Measurements from ENCODE around the gene ALDH3B1. TPM values are rescaled to one million over a fixed set of nuclear protein-coding genes. Genes with fewer than 3 reads are reported as not detected.

Gene ALDH3B1
- total RNA-seq, 8 experiments from 2014 or later = 0.71 to 23.1 (median 3.4) TPM

- peaks cover 22 to 24% of the 10 kb centered on the region in 2 donors for H3K4me1 ChIP-seq (replicated peaks in 1 of 2)
- in situ Hi-C loops (cut with MboI; ENCODE audit: low pct_unique_long_range_greater_than_20kb in 2 of 9, low sequenced_read_pairs in 9 of 9, unreplicated experiment in 9 of 9) = no loop called here
- no peak for ATAC-seq (replicated peaks in 6 of 8)
- WGBS, 10 experiments = 79 to 100% (median 86%) methylated on average over 1 to 2 of the region's 18 CpGs; no CpG with 5 or more reads in 6 of the 10 experiments
- H3K27ac ChIP-seq = no peak overlapping the region
- H3K4me3 ChIP-seq = no peak overlapping the region
Measured at GRCh38 chr11:68050371-68050841, 40.3 kb downstream of the ALDH3B1 start.

- peaks cover 22 to 24% of the 10 kb centered on the region in 2 donors for H3K4me1 ChIP-seq (replicated peaks in 1 of 2)
- no peak overlapping the region for H3K4me3 ChIP-seq
- peak overlapping the region in 1 of 2 donors; percentile 68 for H3K27ac ChIP-seq
- WGBS, 10 experiments = 65 to 100% (median 83%) methylated on average over 1 to 6 of the region's 14 CpGs; no CpG with 5 or more reads in 3 of the 10 experiments
- in situ Hi-C loops (cut with MboI; ENCODE audit: low pct_unique_long_range_greater_than_20kb in 2 of 9, low sequenced_read_pairs in 9 of 9, unreplicated experiment in 9 of 9) = no loop called here
- peak in 3 of 8 experiments; percentile 9 to 49 (median 41) for ATAC-seq (replicated peaks in 6 of 8)
Measured at GRCh38 chr11:68051191-68052136, 41.3 kb downstream of the ALDH3B1 start.

GRCh38 chr11:68052137-68052873 is 42.2 kb downstream of the ALDH3B1 start:
- no peak for ATAC-seq (replicated peaks in 6 of 8)
- peaks cover 22 to 24% of the 10 kb centered on the region in 2 donors for H3K4me1 ChIP-seq (replicated peaks in 1 of 2)
- H3K27ac ChIP-seq = peak overlapping the region; percentile 68 to 70
- in situ Hi-C loops (cut with MboI; ENCODE audit: low pct_unique_long_range_greater_than_20kb in 2 of 9, low sequenced_read_pairs in 9 of 9, unreplicated experiment in 9 of 9) = no loop called here
- no peak overlapping the region for H3K4me3 ChIP-seq
- 76 to 100% (median 90%) methylated on average over 1 to 5 of the region's 15 CpGs; no CpG with 5 or more reads in 1 of the 10 experiments for WGBS, 10 experiments

- Histone ChIP-seq H3K27ac (peak overlapping the region; percentile 68 to 70), H3K4me3 (no peak overlapping the region), H3K4me1 (replicated peaks in 1 of 2) (peaks cover 22 to 24% of the 10 kb centered on the region in 2 donors)
- 0 to 87% (median 70%) methylated on average over 1 to 3 of the region's 9 CpGs; no CpG with 5 or more reads in 5 of the 10 experiments for WGBS, 10 experiments
- ATAC-seq (replicated peaks in 6 of 8) = peak in 7 of 8 experiments; percentile 12 to 95 (median 93)
- in situ Hi-C loops (cut with MboI; ENCODE audit: low pct_unique_long_range_greater_than_20kb in 2 of 9, low sequenced_read_pairs in 9 of 9, unreplicated experiment in 9 of 9) = no loop called here
Measured at GRCh38 chr11:68053117-68053516, 43.0 kb downstream of the ALDH3B1 start.

GRCh38 chr11:68053981-68054812 is 44.1 kb downstream of the ALDH3B1 start:
- no peak for ATAC-seq (replicated peaks in 6 of 8)

GRCh38 chr11:68056317-68057285 is 46.5 kb downstream of the ALDH3B1 start:
- ATAC-seq (replicated peaks in 6 of 8) = no peak
- no peak overlapping the region for H3K27ac ChIP-seq
- in situ Hi-C loops (cut with MboI; ENCODE audit: low pct_unique_long_range_greater_than_20kb in 2 of 9, low sequenced_read_pairs in 9 of 9, unreplicated experiment in 9 of 9) = no loop called here
- H3K4me1 ChIP-seq (replicated peaks in 1 of 2) = peaks cover 20 to 22% of the 10 kb centered on the region in 2 donors
- H3K4me3 ChIP-seq = no peak overlapping the region
- 89 to 100% (median 96%) methylated on average over 1 to 8 of the region's 12 CpGs; no CpG with 5 or more reads in 2 of the 10 experiments for WGBS, 10 experiments

More at GRCh38 chr11:68053981-68054812, 44.1 kb downstream of the ALDH3B1 start:
- 33 to 100% (median 86%) methylated on average over 1 to 4 of the region's 11 CpGs; no CpG with 5 or more reads in 3 of the 10 experiments for WGBS, 10 experiments
- Histone ChIP-seq H3K27ac (peak overlapping the region; percentile 68 to 70), H3K4me3 (no peak overlapping the region), H3K4me1 (replicated peaks in 1 of 2) (peaks cover 22 to 24% of the 10 kb centered on the region in 2 donors)
- in situ Hi-C loops (cut with MboI; ENCODE audit: low pct_unique_long_range_greater_than_20kb in 2 of 9, low sequenced_read_pairs in 9 of 9, unreplicated experiment in 9 of 9) = no loop called here

- WGBS, 10 experiments = 83 to 100% (median 96%) methylated on average over 1 to 4 of the region's 4 CpGs
- Histone ChIP-seq H3K4me3 (no peak overlapping the region), H3K27ac (no peak overlapping the region), H3K4me1 (replicated peaks in 1 of 2) (peaks cover 11 to 15% of the 10 kb centered on the region in 2 donors)
- in situ Hi-C loops (cut with MboI; ENCODE audit: low pct_unique_long_range_greater_than_20kb in 2 of 9, low sequenced_read_pairs in 9 of 9, unreplicated experiment in 9 of 9) = no loop called here
- ATAC-seq (replicated peaks in 6 of 8) = no peak
Measured at GRCh38 chr11:68057807-68058206, 47.7 kb downstream of the ALDH3B1 start.

GRCh38 chr11:68061508-68061907 is 51.4 kb downstream of the ALDH3B1 start:
- Histone ChIP-seq H3K27ac (no peak overlapping the region), H3K4me1 (replicated peaks in 1 of 2) (no peaks in the 10 kb centered on the region), H3K4me3 (no peak overlapping the region)
- WGBS, 10 experiments = 80 to 100% (median 94%) methylated on average over 1 to 5 of the region's 7 CpGs; no CpG with 5 or more reads in 3 of the 10 experiments
- no peak for ATAC-seq (replicated peaks in 6 of 8)
- in situ Hi-C loops (cut with MboI; ENCODE audit: low pct_unique_long_range_greater_than_20kb in 2 of 9, low sequenced_read_pairs in 9 of 9, unreplicated experiment in 9 of 9) = no loop called here

GRCh38 chr11:68064926-68065325 is 54.8 kb downstream of the ALDH3B1 start:
- H3K4me1 ChIP-seq (replicated peaks in 1 of 2) = no peaks in the 10 kb centered on the region
- no peak overlapping the region for H3K4me3 ChIP-seq
- no peak overlapping the region for H3K27ac ChIP-seq
- in situ Hi-C loops (cut with MboI; ENCODE audit: low pct_unique_long_range_greater_than_20kb in 2 of 9, low sequenced_read_pairs in 9 of 9, unreplicated experiment in 9 of 9) = no loop called here
- 88 to 100% (median 100%) methylated on average over 1 to 2 of the region's 2 CpGs; no CpG with 5 or more reads in 3 of the 10 experiments for WGBS, 10 experiments
- no peak for ATAC-seq (replicated peaks in 6 of 8)

GRCh38 chr11:68065841-68066240 is 55.7 kb downstream of the ALDH3B1 start:
- no peak for ATAC-seq (replicated peaks in 6 of 8)
- no peak overlapping the region for H3K27ac ChIP-seq
- H3K4me3 ChIP-seq = no peak overlapping the region
- no peaks in the 10 kb centered on the region for H3K4me1 ChIP-seq (replicated peaks in 1 of 2)
- in situ Hi-C loops (cut with MboI; ENCODE audit: low pct_unique_long_range_greater_than_20kb in 2 of 9, low sequenced_read_pairs in 9 of 9, unreplicated experiment in 9 of 9) = no loop called here
- 80 to 100% (median 95%) methylated on average over 1 to 5 of the region's 5 CpGs; no CpG with 5 or more reads in 2 of the 10 experiments for WGBS, 10 experiments

- H3K4me3 ChIP-seq = no peak overlapping the region
- in situ Hi-C loops (cut with MboI; ENCODE audit: low pct_unique_long_range_greater_than_20kb in 2 of 9, low sequenced_read_pairs in 9 of 9, unreplicated experiment in 9 of 9) = no loop called here
- H3K4me1 ChIP-seq (replicated peaks in 1 of 2) = no peaks in the 10 kb centered on the region
- peak in 1 of 8 experiments; percentile 37 for ATAC-seq (replicated peaks in 6 of 8)
- no peak overlapping the region for H3K27ac ChIP-seq
- 72 to 100% (median 94%) methylated on average over 1 to 2 of the region's 3 CpGs; no CpG with 5 or more reads in 5 of the 10 experiments for WGBS, 10 experiments
Measured at GRCh38 chr11:68066742-68067141, 56.6 kb downstream of the ALDH3B1 start.
